ENCODE data around the gene G0S2.

G0S2 gene

GRCh38 chr1:209648931-209649776, 26.1 kb upstream of the G0S2 start:
- DNase-seq: peak in 1 of 2 donors; percentile 49

GRCh38 chr1:209650454-209650853, 24.8 kb upstream of the G0S2 start:
- DNase-seq: peak in 1 of 2 donors; percentile 31

- DNase-seq: peak; percentile 49 to 79
These were observed 24.0 kb upstream of the G0S2 start for GRCh38 chr1:209651138-209651587.

- DNase-seq: no peak
These were observed 23.0 kb upstream of the G0S2 start, which contains the start of gene LAMB3 for GRCh38 chr1:209652121-209652735. LAMB3 (minus strand) TSS chr1:209652425; CDS start chr1:209650944, 1,481 bp downstream.

- DNase-seq: peak in 1 of 2 donors; percentile 14
These were observed 22.3 kb upstream of the G0S2 start for GRCh38 chr1:209652873-209653401.

- DNase-seq: no peak
These were observed 21.3 kb upstream of the G0S2 start for GRCh38 chr1:209653915-209654351.

GRCh38 chr1:209655411-209656231, 19.6 kb upstream of the G0S2 start:
- no peak for DNase-seq

GRCh38 chr1:209657140-209657879, 17.9 kb upstream of the G0S2 start:
- peak; percentile 33 to 87 for DNase-seq

GRCh38 chr1:209657918-209658317, 17.3 kb upstream of the G0S2 start:
- DNase-seq: no peak

GRCh38 chr1:209659909-209660308, 15.3 kb upstream of the G0S2 start:
- peak; percentile 18 to 58 for DNase-seq

- no peak for DNase-seq
These were observed 14.1 kb upstream of the G0S2 start for GRCh38 chr1:209661071-209661470.

- no peak for DNase-seq
These were observed 12.3 kb upstream of the G0S2 start for GRCh38 chr1:209662879-209663327.

- DNase-seq: no peak
These were observed 8.1 kb upstream of the G0S2 start for GRCh38 chr1:209667103-209667502.

GRCh38 chr1:209667708-209668107, 7.5 kb upstream of the G0S2 start:
- DNase-seq: no peak

GRCh38 chr1:209670441-209671082, 4.7 kb upstream of the G0S2 start:
- no peak for DNase-seq

- DNase-seq: peak; percentile 64 to 77
These were observed 2.2 kb upstream of the G0S2 start for GRCh38 chr1:209672705-209673630.

- peak in 1 of 2 donors; percentile 53 for DNase-seq
These were observed 1.4 kb upstream of the G0S2 start for GRCh38 chr1:209673631-209674417.

GRCh38 chr1:209675565-209676154, 448 bp downstream of the G0S2 start:
- DNase-seq: no peak

- no peak for DNase-seq
These were observed 3.8 kb downstream of the G0S2 start for GRCh38 chr1:209678981-209679539.
